IPS DF 4.7 (cell line): ENCODE data around the gene KRT72.

Experiments
- DNase-seq: peaks from one replicate; pipeline ENCODE4 v3.0.0-alpha.2; 2013; ENCODE audit warnings: low spot score; ENCODE audit errors: extremely low read depth

Gene KRT72

GRCh38 chr12:52630008-52630500 is 28.8 kb upstream of the KRT72 start:
- no peak for DNase-seq

- DNase-seq: no peak
These were observed 28.2 kb upstream of the KRT72 start for GRCh38 chr12:52629281-52630007.

GRCh38 chr12:52628841-52629240 is 27.6 kb upstream of the KRT72 start:
- DNase-seq: no peak

GRCh38 chr12:52628111-52628507 is 26.8 kb upstream of the KRT72 start:
- DNase-seq: no peak

- DNase-seq: no peak
These were observed 26.3 kb upstream of the KRT72 start for GRCh38 chr12:52627395-52628110.

- DNase-seq: no peak
These were observed 21.1 kb upstream of the KRT72 start for GRCh38 chr12:52622349-52622748.

- no peak for DNase-seq
These were observed 17.6 kb upstream of the KRT72 start for GRCh38 chr12:52618866-52619265.

GRCh38 chr12:52618216-52618615 is 17.0 kb upstream of the KRT72 start, which contains the start of gene KRT73:
Gene KRT73, minus strand, starts transcription at chr12:52618559. Its CDS starts 35 bp downstream, at chr12:52618524.
- no peak for DNase-seq

- no peak for DNase-seq
These were observed 16.1 kb upstream of the KRT72 start for GRCh38 chr12:52617403-52617785.

GRCh38 chr12:52616680-52617402 is 15.6 kb upstream of the KRT72 start:
- DNase-seq: no peak

GRCh38 chr12:52615912-52616311 is 14.6 kb upstream of the KRT72 start:
- DNase-seq: no peak

- DNase-seq: no peak
These were observed 14.1 kb upstream of the KRT72 start for GRCh38 chr12:52615208-52615868.

GRCh38 chr12:52614381-52615207 is 13.3 kb upstream of the KRT72 start:
- no peak for DNase-seq

GRCh38 chr12:52613384-52614030 is 12.2 kb upstream of the KRT72 start:
- DNase-seq: no peak

- DNase-seq: no peak
These were observed 11.4 kb upstream of the KRT72 start for GRCh38 chr12:52612431-52613383.

- no peak for DNase-seq
These were observed 9.8 kb upstream of the KRT72 start for GRCh38 chr12:52611080-52611468.

- DNase-seq: no peak
These were observed 7.8 kb upstream of the KRT72 start for GRCh38 chr12:52608826-52609630.

- no peak for DNase-seq
These were observed 6.9 kb upstream of the KRT72 start for GRCh38 chr12:52608161-52608560.
